NCI-H128 (cell line): ENCODE data around the gene ARHGAP26.
A peak's percentile ranks its signal among the peaks of the same experiment; 100 is the strongest.

Experiments used
- DNase-seq: peaks from one replicate; lab custom pipeline; 2025; ENCODE audit not compliant: unreplicated experiment; lab: John Stamatoyannopoulos, UW

The ARHGAP26 gene

DNA sequence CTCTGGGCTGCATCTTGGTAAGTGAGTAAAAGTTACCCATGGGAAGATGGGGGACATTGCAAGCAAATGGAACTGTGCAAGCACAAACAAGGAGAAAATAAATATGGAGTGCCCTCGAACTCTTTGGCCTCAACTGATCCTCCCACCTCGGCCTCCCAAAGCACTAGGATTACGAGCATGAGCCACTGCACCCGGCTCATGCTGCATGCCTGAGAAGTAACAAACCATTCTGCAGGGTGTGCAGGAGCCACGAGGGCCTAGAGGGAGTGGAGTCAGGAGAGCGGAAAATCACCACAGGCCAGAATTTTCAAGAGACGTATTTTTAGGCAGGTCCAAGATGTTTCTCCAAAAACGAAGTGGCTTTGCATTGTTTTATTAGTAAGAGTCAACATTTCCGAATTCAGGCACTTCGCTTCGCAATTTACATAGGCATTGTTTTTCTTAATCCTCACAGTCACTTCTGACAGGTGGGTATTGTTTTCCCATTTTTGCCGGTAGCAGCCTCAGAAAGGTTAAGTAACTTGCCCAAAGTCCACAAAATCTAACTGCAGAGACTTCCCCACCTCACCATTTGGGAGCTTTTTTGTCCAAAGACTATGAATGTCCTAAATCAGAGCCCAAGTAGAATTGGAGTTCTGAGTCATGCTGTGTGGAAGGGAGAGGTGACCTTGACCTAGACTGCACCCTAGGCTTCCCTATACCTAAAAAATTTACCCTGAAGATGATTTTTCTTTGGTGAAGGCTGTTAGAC is 403.1 kb downstream of the ARHGAP26 start:
- DNase-seq: no peak

DNA sequence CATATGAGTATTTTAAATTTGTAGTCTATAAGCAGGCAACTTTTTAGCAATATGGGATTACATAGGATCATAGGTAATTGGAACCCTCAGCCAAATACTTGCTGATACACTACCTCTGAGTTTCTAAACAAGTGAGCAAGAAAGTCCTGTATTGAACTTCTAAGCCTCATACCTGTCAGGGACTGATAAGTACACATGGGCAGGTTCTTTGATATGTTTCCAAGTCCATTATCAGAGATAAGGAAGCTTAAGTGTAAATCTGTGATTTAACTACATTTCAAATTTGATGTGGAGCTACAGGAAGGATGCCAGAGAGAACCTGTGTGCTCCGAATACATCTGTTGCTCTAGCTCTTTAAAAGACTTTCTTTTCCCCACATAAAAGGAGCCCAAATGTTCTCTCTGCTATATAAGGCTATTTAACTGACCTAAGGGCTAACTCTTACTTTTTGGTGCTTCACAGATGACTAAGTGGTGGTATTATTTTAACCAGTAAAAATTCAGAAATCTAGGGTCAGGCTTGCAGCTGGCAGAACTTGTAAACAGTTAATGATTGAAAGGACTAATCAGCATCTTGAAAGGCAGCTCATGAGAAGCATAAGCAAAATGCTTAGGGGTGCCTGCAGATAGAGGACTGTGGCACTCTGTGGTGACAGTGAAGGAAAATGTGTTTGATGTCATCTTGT is 404.7 kb downstream of the ARHGAP26 start:
- DNase-seq: no peak

DNA sequence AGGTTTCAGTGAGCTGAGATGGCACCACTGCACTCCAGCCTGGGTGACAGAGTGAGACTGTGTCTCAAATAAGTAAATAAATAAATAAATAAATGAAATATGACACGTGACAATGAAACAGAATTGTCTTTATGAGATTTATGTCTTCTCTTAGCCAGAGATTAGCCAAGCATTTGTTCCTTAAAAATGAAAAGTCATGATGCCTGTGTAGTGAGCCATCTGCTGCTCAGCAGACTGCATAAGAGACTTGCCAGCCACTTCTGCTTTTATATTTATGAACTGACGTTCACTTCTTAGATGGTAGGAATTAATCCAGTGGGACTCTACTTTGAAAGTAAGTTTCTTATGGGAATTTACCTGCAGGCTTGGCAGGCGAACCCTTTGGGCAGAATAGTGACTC is 405.9 kb downstream of the ARHGAP26 start:
- DNase-seq: no peak

DNA sequence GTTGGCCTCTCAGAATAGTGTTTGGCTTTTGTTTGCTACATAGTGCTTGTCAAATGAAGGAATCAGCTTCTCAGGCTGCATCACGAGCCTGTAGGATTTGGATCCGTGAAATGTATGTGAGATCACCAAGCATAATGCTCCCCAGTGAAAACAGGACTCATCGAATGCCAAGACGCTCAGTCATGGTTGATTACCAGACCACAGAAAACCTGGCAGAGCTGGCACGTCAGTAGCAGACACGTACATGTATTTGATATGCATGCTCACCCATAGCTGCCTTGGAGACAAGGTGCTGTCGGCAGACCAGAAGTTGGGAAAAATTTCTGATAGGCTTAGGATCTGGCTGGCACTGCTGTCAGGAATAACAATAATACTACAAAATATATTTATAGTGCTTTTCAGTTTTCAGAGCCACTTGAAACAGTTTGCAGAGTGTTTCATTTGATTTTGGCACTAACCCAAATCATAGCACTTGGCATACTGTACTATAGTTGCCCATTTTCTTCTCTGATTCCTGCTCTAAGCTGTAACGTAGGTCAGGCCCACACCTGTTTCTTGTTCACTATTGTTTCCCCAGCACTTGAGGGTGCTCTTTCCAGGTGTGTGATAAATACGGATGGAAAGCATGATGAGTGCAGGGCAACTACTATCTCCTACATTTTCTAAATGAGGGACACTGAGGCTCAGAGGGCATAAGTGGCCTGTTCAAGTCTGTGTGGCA is 407.2 kb downstream of the ARHGAP26 start:
- peak; percentile 79 for DNase-seq

DNA sequence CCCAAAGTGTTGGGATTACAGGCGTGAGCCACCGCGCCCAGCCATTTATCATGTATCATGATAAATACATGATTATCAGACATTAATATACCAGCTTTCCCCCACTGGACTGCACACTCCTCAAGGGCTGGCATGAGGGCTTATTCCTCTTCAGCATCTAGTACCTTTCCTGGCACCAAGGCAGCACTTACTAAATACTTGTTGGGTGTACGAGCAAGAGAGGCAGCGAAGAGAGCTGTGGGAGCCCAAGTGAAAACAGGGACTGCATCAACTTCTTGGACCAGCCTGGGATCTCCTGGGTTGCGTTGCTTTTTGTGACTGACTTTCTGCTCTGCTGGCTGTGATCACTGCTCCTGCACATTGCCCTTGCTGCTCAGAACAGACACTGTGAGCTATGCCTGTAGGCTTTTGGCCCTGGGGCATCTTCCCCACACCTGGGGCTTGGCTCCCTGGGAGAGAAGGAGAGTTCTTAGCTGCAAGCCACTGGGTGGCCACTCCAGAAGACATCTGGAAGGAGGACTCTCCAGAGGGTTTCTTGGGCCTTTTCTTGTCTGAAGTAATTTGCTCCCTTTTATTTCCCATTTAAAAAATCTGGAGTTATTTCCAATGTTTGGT is 409.1 kb downstream of the ARHGAP26 start:
- no peak for DNase-seq

DNA sequence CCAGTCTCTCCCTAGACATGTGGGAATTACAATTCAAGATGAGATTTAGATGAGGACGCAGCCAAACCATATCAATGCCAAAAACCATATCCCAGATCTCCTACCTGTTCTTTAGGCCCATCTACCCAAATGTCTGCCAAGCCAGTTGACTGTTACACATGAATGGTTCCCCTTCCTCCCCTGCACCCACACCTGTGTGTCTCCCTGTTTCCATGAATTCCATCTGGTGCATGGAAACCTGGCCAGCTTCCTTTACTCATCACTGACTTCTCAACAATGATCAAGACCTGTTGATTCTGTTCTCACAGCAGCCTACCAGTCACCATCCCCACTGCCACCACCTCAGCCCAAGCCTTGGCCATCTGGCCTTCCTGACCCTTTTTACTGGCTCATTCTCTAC is 410.6 kb downstream of the ARHGAP26 start:
- no peak for DNase-seq

DNA sequence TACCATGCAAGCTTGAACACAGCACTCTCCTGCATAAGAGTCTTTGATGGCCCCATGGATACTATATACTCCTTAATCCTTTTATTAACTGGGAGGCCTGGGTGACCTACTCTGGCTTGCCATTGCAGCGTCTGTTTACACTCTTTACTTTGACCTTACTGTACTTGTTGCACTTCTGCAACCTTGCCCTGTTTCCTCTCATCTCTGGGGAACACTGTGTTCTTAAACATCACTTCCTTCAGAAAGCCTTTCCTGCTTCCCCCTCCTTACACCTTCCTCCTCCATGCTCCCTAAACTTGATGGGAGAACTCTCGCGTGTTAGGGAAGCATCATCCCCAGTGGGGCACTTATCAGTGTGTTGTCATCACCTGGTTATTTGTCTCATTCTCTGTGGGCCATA is 411.0 kb downstream of the ARHGAP26 start:
- no peak for DNase-seq

DNA sequence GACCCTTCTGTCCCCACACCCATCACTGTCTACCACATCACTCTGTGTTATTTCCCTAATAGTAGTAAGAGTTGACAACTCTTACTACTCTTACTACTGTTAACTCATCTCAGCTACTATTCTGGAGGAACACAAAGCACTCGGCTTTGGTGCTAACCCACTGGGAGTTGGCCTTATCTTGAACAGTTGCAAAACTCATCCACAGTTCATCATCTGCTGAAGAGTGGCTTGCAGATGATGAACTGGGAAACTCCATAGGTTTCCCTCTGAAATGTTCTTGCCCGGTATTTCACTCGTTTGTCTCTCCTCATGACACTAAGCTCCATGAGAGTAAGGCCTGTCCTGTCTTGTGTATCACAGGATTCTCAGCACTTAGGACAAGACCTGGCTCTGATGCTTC is 411.9 kb downstream of the ARHGAP26 start:
- no peak for DNase-seq

DNA sequence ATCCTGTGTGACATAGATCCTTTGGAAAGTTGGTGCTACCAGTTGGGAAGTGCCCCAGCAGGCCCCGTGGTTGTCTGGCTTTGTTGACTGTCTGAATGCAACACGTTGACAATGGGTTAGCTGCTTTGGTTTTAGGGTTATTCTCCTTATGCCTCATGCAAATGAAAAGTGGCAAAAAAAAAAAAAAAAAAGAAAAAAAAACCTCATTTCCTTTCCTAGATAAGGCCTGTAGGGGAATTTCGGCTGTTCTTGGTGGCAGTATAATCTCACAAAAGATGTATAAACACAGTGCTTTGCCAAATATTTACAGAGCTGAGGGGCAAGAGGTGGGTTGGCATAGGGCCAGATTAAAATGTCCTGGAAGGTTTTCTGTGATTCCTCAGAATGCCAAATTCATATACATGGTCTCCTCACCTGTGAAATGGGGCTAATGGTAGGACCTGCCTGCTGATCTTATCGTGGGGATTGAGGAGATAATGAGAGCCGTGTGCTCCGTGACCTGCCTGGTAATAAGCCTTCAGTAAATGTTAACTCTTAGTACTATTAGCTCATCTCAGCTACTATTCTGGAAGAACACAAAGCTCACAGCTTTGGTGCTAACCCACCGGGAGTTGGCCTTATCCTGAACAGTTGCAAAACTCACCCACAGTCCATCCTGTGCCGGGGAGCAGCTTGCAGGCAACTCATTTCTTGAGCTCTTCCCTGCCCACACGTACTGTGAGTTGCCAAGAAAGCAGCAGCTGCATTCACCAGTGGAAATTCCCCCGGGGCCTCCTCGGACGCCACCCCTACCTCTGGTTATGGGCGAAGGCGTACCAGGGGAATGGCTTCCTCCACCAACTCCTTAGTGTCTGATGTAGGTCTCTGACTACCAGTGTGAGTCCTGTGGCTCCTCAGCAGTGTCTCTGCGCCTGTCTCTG is 413.0 kb downstream of the ARHGAP26 start:
- DNase-seq: no peak

DNA sequence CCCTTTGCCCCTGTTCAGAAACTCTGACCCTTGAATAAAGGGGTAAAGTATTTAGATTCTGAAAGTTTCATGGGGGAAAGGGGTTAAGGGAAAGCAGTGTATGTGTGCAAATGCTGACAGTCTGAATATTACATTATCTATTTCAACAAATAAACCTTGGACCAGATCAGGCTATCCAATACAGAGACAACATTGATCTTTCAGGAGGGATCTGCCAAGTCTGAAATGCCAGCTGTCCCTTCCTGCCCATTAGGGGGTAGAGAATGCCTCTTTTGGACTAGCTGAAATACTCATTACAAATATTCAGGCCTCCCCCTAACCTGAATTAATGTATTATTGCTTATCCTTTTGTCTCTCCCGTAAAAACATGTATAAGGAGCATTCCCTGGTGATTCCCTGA is 413.8 kb downstream of the ARHGAP26 start:
- no peak for DNase-seq

DNA sequence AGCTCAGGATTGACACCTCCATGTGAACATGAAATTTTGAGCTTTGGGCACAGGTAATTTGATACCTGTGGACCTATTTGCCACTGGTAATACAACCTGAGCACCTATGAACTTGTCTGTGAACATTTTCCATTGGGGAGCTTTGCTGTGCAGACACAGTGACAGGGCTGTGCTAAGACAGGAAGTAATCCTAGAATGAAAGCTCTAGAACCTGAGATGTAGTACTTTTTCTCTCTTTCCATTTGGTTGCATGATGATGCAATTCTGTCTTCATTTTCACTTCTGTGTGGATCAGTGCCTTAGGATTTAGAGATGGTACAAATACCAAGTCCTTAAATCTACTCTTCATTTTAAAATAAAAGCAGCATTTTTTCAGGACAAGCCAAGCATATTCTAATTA is 416.4 kb downstream of the ARHGAP26 start:
- no peak for DNase-seq

DNA sequence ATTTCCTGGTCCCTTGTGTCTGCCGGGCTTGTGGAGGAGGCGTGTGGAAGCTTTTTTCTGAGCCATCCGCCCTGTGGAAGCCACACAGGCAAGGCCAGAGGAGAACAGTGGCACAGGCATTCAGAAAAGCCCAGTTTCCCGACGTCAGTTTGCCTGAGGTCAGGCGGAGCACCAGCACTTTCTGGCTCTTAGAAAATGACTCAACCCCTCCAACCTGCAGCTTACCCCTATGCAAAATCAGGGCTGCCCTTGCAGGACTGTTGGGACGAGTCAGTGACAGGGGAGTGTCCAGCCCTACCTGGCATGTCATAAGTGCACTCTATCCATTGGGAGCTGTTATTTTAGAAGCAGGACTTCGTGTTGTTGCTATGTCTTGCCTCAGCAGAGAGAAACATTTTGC is 417.3 kb downstream of the ARHGAP26 start:
- no peak for DNase-seq

DNA sequence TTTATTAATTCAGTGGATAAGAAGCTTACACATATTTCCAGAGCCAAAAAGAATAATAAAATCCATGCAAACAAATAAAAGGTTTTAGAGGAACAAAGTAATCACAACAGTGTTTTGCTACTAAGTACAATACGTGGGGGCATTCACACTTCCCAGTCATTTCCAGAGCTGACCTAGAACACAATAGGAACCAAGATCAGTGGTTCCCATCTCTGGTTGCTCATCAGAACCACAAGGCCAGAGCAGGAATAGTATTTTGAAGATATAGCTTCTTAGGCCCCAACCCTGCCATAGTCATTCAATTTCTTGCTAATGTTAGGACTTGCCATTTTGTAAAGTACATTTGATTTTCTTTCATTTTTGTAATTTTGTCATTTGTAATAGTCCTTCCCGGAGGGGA is 417.9 kb downstream of the ARHGAP26 start:
- DNase-seq: no peak

DNA sequence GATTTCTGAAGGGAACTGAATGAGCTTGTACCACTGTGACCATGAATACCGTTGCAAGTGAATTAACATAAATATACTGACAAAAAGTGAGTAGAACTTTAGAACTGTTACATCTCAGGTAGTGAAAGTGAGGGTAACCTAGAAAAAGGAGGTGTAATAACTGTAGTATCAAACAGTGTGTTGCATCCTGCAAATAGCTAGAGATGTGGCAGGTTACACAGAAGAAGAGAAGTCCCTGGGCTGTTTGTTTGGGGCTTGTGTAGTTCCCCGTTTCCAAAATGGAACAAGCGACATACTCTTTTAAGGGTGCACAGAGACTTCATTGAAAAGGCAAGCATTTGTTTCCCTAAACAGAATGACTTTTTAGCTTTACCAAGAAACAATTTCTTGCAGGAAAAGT is 418.5 kb downstream of the ARHGAP26 start:
- DNase-seq: no peak

DNA sequence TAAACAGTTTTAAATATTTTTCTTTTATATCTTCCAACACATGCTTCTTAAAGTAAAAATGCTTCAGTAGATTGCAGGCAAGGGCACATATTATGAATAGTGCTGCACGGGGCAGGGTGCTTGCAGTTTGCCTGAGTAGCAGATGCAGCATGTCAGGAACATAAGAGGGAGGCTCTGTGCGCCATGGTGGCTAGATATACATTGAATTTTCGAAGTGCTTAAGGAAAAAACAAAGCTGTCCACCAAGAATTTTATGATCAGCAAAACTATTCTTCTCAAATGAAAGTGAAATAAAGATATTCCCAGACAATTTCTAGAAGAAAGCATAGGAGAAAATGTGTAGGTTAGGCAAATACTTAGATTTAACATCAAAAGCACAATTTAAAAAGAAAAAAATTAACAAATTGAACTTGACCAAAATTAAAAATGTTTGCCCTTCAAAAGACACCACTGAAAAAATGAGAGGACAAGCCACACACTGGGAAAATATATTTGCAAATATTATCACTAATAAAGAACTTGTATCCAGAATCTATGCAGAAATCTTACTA is 420.2 kb downstream of the ARHGAP26 start:
- DNase-seq: no peak

DNA sequence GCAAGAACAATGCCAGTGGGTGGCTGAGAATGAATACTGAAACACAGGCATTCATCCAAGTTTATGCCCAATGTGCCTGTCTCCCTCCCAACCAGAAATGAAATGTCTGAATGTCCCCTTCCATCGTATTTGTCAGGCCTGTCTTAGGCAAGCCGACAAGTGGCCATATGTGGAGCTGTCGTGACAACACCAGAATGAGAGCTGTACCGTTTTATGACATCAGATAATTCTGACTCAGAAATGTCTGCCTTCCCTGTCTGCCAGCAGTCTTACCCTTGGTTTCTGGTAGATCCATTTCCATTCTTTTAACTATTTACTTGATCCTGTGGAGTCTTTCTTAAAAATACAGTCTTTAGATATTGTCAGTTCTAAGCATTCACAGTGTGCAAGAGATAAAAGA is 421.5 kb downstream of the ARHGAP26 start:
- no peak for DNase-seq

DNA sequence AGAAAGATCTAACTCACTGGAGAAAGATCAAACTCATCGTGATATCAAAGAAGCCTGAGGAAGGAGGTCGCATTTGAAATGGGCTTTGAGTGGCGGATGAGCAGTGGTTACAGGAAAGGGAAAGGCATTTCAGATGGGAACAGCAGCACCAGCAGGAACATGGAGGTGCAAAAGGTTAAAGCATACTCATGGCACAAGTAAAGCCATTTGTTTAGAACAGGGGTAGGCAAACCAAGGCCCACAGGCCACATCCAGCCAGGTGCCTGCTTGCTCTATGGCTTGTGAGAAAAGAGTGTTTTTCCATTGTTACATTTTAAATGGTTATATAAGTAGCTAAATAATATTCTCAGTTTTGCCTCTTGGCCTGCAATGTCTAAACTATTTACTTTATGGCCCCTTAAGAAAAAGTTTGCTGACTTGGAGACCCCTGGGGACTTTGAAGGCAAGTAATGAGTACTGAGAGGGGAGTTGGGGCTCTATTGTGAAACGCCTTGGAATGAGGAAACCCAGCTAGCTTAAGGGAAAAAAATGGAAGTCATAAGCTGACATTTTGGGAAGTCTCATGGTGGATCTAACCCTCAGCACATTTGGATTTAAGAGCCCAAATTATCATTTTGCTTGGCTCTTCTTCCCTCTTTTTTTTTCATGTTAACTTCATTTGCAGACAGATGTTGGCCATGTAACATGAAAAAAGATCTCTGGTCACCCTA is 422.2 kb downstream of the ARHGAP26 start:
- DNase-seq: no peak

DNA sequence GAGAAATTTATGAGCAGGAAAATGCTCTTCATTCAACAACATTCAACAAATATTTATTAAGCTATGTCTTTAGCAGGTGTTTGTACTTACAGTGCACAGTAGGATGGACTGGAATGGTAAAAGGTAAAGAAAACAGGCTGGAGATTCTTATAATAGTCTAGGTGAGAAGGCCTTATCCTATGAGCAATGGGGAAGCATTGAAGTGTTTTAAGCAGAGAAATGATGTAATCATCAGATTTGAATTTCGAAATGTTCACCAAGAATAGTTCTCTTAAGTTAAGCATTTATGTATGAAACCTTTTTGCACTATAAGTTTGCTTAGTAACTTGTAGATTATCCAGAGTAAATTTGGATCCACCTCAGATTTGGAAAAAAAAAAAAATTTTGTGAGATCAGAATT is 424.0 kb downstream of the ARHGAP26 start:
- DNase-seq: no peak

DNA sequence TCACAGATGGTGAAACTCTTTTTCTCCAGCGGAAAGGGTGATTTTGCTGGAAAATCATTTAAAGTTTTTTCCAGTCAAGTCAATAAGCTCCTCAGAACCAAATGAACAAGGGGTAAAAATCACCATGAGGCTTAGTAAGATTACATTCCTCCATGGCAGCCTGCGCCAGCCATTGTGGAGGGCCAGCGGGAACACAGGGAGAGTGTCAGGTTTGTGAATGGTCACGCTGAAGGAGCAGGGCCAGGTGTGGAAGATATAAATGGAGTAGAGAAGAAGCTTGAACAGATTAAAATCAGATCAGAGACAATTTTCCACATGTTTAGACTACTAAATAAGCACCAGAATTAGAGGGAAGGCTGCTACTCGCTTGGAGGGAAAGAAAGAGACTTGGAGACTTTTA is 424.5 kb downstream of the ARHGAP26 start:
- no peak for DNase-seq

DNA sequence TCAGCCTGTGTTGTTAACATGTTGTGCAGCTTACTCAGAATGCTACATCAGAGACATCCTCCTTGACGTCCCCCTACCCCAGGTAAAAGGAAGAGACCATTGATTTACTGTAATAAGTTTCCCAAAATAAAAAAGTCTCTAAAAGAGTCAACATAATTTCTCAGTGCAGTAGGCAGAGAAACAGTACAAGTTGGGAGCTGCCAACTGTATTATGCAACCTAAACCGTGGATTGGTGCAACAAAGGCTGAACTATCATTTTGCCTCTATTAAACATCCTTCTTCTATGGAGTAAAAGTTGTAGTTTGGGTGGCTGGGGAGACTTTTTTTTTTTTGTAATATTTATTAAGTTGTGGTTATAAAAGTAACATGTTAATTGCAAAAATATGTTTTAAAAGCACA is 425.3 kb downstream of the ARHGAP26 start:
- no peak for DNase-seq
